GM23338 (cell line): ENCODE results near the gene MAPK9. TPM values are rescaled to one million over a fixed set of nuclear protein-coding genes. Genes with fewer than 3 reads are reported as not detected.

ENCODE experiments used
- CREB1 ChIP-seq: fragments of 250-450 bp; sonication (Bioruptor Pico); IDR thresholded peaks from 2 replicates; pipeline ENCODE4 v1.5.0; 2020; ENCODE audit warnings: low read depth, mild to moderate bottlenecking, moderate library complexity
- ETS1 ChIP-seq: IDR thresholded peaks from 2 replicates; pipeline ENCODE4 v1.6.1; 2016; ENCODE audit warnings: antibody characterized with exemption
- NANOG ChIP-seq: IDR thresholded peaks from 2 replicates; pipeline ENCODE4 v1.6.1; 2016; ENCODE audit warnings: antibody characterized with exemption, borderline replicate concordance
- POLR2AphosphoS5 ChIP-seq: IDR thresholded peaks from 2 replicates; pipeline ENCODE4 v1.6.1; 2016; ENCODE audit warnings: antibody characterized with exemption, low read depth
- REST ChIP-seq: IDR thresholded peaks from one replicate; pipeline ENCODE4 v1.6.1; 2018; ENCODE audit warnings: antibody characterized with exemption; ENCODE audit not compliant: unreplicated experiment
- ZNF462 ChIP-seq: fragments of 250-450 bp; sonication (Bioruptor Pico); IDR thresholded peaks from 2 replicates; pipeline ENCODE4 v1.5.0; 2020; ENCODE audit warnings: mild to moderate bottlenecking, moderate library complexity
- polyA plus RNA-seq: library from polyadenylated mRNA; unstranded; fragments of >200 nt; fragmentation: Nextera tagmentation; extraction: Ambion mirVana; gene quantifications from 2 replicates; pipeline ENCODE4 v1.2.1, GENCODE V29; 2016
- total RNA-seq: library from RNA; depleted of rRNA; stranded (reverse); fragments of >200 nt; shearing (Covaris generic); gene quantifications from 2 replicates; pipeline ENCODE4 v1.2.3, GENCODE V29; 2014

The MAPK9 gene
- total and polyA plus RNA-seq, 2 experiments from 2014 or later, result 16.8 to 37.0 TPM

- TF ChIP-seq ZNF462 (CRISPR knock-in tag) (no peak), REST (no peak), ETS1 (no peak), NANOG (no peak), POLR2AphosphoS5 (no peak), CREB1 (CRISPR knock-in tag) (no peak)
Measured at GRCh38 chr5:180302256-180302655, 10.4 kb upstream of the MAPK9 start (continued).
